IPS DF 6.9 (cell line): ENCODE data around the gene JPH3.

Source experiments
- DNase-seq: peaks from one replicate; pipeline ENCODE4 v3.0.0-alpha.2; 2013; ENCODE audit warnings: low read depth, low spot score
- H3K27ac ChIP-seq: one replicate; pipeline ENCODE4 v1.5.1; 2013; ENCODE audit warnings: low read length, control low read depth
- H3K27me3 ChIP-seq: 2 replicates; pipeline ENCODE4 v1.6.1; 2013; ENCODE audit warnings: mild to moderate bottlenecking, low read length; ENCODE audit not compliant: control insufficient read depth, insufficient read depth
- H3K36me3 ChIP-seq: 2 replicates; pipeline ENCODE4 v1.6.1; 2013; ENCODE audit warnings: low read length; ENCODE audit not compliant: control insufficient read depth, insufficient read depth
- H3K4me1 ChIP-seq: 2 replicates; pipeline ENCODE4 v1.6.1; 2013; ENCODE audit warnings: low read length; ENCODE audit not compliant: control insufficient read depth, insufficient read depth
- H3K4me3 ChIP-seq: 2 replicates; pipeline ENCODE4 v1.5.1; 2013; ENCODE audit warnings: mild to moderate bottlenecking, low read length
- H3K9me3 ChIP-seq: 2 replicates; pipeline ENCODE4 v1.6.1; 2013; ENCODE audit warnings: low read length, inconsistent platforms; ENCODE audit not compliant: control insufficient read depth, insufficient read depth
- WGBS: extraction: QIAGEN DNeasy Blood & Tissue Kit; methylation state at CpG from one replicate; pipeline ENCODE4 v1.1.7; 2013; ENCODE audit warnings: mixed read lengths, missing lambda C conversion rate; ENCODE audit not compliant: insufficient read length, insufficient coverage; 5-methylcytosine and 5-hydroxymethylcytosine counted together

JPH3 gene

GRCh38 chr16:87687126-87687910, 85.0 kb downstream of the JPH3 start:
- H3K27me3 ChIP-seq: no peaks in the 10 kb centered on the region
- H3K36me3 ChIP-seq: peaks cover 3% of the 10 kb centered on the region; the same call in 1 of the 2 replicates
- H3K4me3 ChIP-seq: no peak overlapping the region; the same call in 1 of the 2 replicates
- H3K27ac ChIP-seq: no peak overlapping the region
- no peaks in the 10 kb centered on the region for H3K4me1 ChIP-seq
- no peaks in the 10 kb centered on the region for H3K9me3 ChIP-seq
- no peak for DNase-seq
- WGBS: no CpG with 5 or more reads among the region's 31 CpGs

GRCh38 chr16:87687998-87688529, 85.8 kb downstream of the JPH3 start:
- Histone ChIP-seq H3K27ac (no peak overlapping the region), H3K27me3 (no peaks in the 10 kb centered on the region), H3K4me3 (no peak overlapping the region), H3K36me3 (peaks cover 3% of the 10 kb centered on the region; the same call in 1 of the 2 replicates), H3K9me3 (no peaks in the 10 kb centered on the region), H3K4me1 (no peaks in the 10 kb centered on the region)
- no CpG with 5 or more reads among the region's 14 CpGs for WGBS
- DNase-seq: no peak

GRCh38 chr16:87688876-87689815, 86.8 kb downstream of the JPH3 start:
- Histone ChIP-seq H3K27me3 (no peaks in the 10 kb centered on the region), H3K9me3 (no peaks in the 10 kb centered on the region), H3K36me3 (peaks cover 3% of the 10 kb centered on the region; the same call in 1 of the 2 replicates), H3K4me3 (no peak overlapping the region), H3K27ac (no peak overlapping the region), H3K4me1 (no peaks in the 10 kb centered on the region)
- no CpG with 5 or more reads among the region's 45 CpGs for WGBS
- no peak for DNase-seq

GRCh38 chr16:87689956-87690465, 87.7 kb downstream of the JPH3 start:
- no peak for DNase-seq
- Histone ChIP-seq H3K4me1 (no peaks in the 10 kb centered on the region), H3K36me3 (peaks cover 3% of the 10 kb centered on the region; the same call in 1 of the 2 replicates), H3K27me3 (no peaks in the 10 kb centered on the region), H3K4me3 (no peak overlapping the region), H3K9me3 (no peaks in the 10 kb centered on the region), H3K27ac (no peak overlapping the region)
- no CpG with 5 or more reads among the region's 46 CpGs for WGBS

- H3K27ac ChIP-seq: no peak overlapping the region
- DNase-seq: no peak
- no peak overlapping the region for H3K4me3 ChIP-seq
- H3K36me3 ChIP-seq: peaks cover 12% of the 10 kb centered on the region
- no CpG with 5 or more reads among the region's 33 CpGs for WGBS
- H3K4me1 ChIP-seq: no peaks in the 10 kb centered on the region
- no peaks in the 10 kb centered on the region for H3K27me3 ChIP-seq
- H3K9me3 ChIP-seq: no peaks in the 10 kb centered on the region
Observed at GRCh38 chr16:87690911-87691685, 88.8 kb downstream of the JPH3 start.

- H3K27me3 ChIP-seq: no peaks in the 10 kb centered on the region
- WGBS: no CpG with 5 or more reads among the region's 14 CpGs
Observed at GRCh38 chr16:87691686-87692079, 89.4 kb downstream of the JPH3 start.

GRCh38 chr16:87692176-87692575, 89.9 kb downstream of the JPH3 start:
- no peak overlapping the region for H3K4me3 ChIP-seq
- H3K4me1 ChIP-seq: no peaks in the 10 kb centered on the region
- no peak overlapping the region for H3K27ac ChIP-seq
- no peaks in the 10 kb centered on the region for H3K27me3 ChIP-seq
- WGBS: no CpG with 5 or more reads among the region's 7 CpGs
- H3K9me3 ChIP-seq: no peaks in the 10 kb centered on the region
- no peak for DNase-seq
- peaks cover 20% of the 10 kb centered on the region for H3K36me3 ChIP-seq

More at GRCh38 chr16:87691686-87692079, 89.4 kb downstream of the JPH3 start:
- Histone ChIP-seq H3K4me3 (no peak overlapping the region), H3K27ac (no peak overlapping the region), H3K4me1 (no peaks in the 10 kb centered on the region), H3K36me3 (peaks cover 15% of the 10 kb centered on the region), H3K9me3 (no peaks in the 10 kb centered on the region)
- no peak for DNase-seq

GRCh38 chr16:87692756-87693155, 90.4 kb downstream of the JPH3 start:
- H3K27ac ChIP-seq: no peak overlapping the region
- peaks cover 20% of the 10 kb centered on the region for H3K36me3 ChIP-seq
- WGBS: no CpG with 5 or more reads among the region's 12 CpGs
- H3K27me3 ChIP-seq: no peaks in the 10 kb centered on the region
- DNase-seq: no peak
- H3K4me1 ChIP-seq: no peaks in the 10 kb centered on the region
- H3K9me3 ChIP-seq: no peaks in the 10 kb centered on the region
- H3K4me3 ChIP-seq: no peak overlapping the region

- no peaks in the 10 kb centered on the region for H3K9me3 ChIP-seq
- DNase-seq: no peak
- H3K27me3 ChIP-seq: no peaks in the 10 kb centered on the region
- H3K36me3 ChIP-seq: peaks cover 25% of the 10 kb centered on the region
- no peaks in the 10 kb centered on the region for H3K4me1 ChIP-seq
- no peak overlapping the region for H3K4me3 ChIP-seq
- no CpG with 5 or more reads among the region's 16 CpGs for WGBS
- no peak overlapping the region for H3K27ac ChIP-seq
Observed at GRCh38 chr16:87693827-87694226, 91.5 kb downstream of the JPH3 start.
